ENCODE results near the gene PLA2G2C.
"Not testable (repeated sequence)": the region's sequence is repeated elsewhere in the genome, so short reads cannot be mapped to it uniquely, and the experiment has no call there.

The PLA2G2C gene
- 0 to 0.27 (median 0.12) reads per million in 18 experiments for total RNA-seq

- no peak for DNase-seq
Observed at GRCh38 chr1:20185834-20186782, at the start of gene PLA2G2C, which contains the start of gene UBXN10. Gene PLA2G2C, minus strand, starts transcription at chr1:20186518. Its CDS starts 9,155 bp downstream, at chr1:20177363. Gene UBXN10, plus strand, starts transcription at chr1:20186096. Its CDS starts 4,466 bp downstream, at chr1:20190562.

DNA sequence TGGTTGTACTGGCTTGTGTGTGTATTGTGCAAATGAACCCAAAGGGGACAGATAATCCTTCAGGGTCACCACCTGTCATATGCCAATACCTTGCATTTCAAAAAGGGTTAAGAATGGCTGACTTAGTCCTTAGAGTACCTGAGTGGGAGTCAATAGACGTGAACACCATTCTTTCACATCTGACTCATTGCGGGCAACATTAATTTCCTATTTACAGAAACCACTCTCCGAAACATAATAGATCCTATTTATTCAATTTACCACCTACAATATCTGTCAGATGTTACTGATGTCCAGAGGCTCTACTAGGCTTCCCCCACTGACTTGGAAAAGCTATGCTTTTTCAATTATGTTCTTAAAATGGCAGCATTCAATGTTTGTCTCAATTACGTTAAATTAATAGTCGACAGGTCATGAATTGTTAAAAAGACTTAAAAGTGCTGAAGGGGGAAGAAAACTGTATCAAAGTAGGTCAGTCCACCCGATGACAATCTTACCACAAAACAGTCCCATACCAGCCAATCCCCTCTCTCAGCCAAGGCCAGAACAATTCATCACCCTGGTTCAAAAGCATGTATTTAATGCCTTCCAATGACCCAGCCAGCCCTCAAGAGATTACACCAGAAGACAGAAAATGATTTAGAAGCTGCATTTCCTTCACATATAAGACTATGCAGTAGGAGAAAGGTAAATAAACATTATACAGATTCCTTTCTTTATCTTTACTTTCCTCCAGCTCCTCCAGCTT, 48.6 kb upstream of the PLA2G2C start:
- no peak for DNase-seq

GRCh38 chr1:20233866-20234265, 47.5 kb upstream of the PLA2G2C start:
- DNase-seq = no peak

- peak in 1 of 2 donors; percentile 43 for DNase-seq
Observed at GRCh38 chr1:20233394-20233793, 47.1 kb upstream of the PLA2G2C start.

- not testable (repeated sequence) for DNase-seq
Observed at GRCh38 chr1:20232564-20232963, 46.2 kb upstream of the PLA2G2C start.

GRCh38 chr1:20229171-20229570, 42.9 kb upstream of the PLA2G2C start:
- no peak for DNase-seq

- no peak for DNase-seq
Observed at GRCh38 chr1:20228314-20228825, 42.1 kb upstream of the PLA2G2C start.

DNA sequence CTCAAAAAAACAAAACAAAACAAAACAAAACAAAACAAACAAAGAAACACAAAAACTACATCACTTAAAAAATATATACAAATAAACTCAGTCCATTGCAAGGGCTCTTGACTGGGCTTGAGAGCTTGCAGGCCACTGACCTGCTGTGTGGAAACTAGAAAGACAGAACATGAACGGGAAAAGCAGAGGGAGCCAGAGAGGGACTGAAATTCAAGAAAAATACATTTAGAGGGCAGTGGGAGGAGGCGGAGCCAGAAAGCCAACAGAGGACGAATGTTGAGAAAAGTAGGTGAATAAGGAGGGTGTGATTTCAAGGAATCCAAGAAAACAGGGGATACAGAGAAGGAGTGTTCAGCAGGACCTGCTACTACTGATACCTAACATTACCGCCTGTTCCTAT, 41.4 kb upstream of the PLA2G2C start:
- DNase-seq = no peak

DNA sequence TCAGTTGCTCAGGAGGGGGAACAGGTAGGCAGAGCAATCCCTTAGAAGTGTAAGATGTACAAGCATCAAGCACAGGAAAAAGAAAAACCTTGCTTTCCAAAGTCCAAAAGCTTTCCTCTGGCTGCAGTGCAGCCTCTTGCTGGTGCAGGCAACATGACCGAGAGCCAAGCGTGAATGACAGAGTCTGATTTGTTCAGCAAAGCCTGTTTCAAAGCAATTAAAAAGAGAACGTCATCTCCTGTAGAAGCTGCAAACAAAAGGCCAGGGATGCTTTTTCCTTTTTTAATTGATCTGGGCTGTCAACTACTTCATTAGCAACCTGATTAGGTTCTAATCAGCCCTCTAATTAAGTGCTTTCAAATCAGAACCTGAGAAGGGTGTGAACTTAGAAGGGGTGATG, 38.2 kb upstream of the PLA2G2C start:
- DNase-seq = no peak

DNA sequence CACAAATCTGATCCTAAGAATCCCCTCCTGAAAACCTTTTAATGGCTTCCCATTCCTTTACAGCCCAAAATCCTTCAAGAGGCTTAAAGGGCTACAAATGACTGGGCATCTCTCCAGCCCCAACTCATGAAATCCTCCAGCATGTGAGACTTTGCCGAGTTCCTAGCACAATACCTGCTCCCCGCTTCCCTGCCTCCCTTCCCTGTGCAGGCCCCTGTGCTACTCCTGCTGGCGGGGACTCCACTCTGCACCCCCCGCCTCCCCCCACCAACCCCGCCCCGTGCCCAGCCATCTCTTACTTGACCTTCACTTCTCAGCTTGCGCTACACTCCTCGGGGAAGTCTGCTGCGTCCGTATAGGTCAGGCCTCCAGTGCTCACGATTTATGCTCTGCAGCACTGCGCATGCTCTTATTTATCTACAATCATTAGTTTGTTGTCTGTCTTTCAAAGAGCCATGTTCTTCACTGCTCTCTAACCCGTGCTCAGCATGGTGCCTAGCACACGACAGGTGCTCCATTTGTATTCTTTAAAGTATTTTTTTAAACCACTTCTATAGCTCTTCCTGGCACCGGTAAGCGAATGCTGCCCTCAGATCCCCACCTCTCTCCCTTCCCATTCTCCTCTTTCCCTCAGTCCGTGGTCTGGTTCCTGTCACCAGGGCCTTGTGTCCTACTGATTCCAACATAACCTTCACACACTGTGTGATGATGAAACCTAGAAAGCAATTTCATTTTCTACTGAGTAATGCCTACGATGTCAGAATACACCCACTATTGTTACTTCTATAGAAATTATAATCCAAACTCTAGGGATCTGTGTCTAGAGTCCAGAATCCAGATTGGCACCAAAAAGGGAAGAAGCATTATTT, 37.5 kb upstream of the PLA2G2C start:
- no peak for DNase-seq

DNA sequence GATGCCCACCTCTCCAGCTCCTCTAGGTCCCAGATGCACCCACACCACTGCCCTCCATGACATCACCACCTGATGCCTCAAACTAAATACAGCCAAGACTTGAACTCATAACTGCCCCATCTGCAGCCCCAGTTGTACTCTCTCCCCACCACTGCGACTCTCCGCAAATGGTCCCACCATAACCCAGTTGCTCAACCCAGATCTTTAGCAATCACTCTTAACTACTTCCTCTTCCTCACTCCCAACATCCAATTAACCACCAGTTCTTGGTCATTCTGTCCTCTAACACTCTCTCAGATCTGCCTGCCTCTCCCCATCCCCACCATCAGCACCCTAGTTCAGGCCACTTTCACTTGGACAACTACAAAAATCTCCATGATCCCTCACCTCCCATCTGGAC, 36.8 kb upstream of the PLA2G2C start:
- DNase-seq = peak in 1 of 2 donors; percentile 36

GRCh38 chr1:20220036-20220435, 33.7 kb upstream of the PLA2G2C start:
- DNase-seq = no peak

DNA sequence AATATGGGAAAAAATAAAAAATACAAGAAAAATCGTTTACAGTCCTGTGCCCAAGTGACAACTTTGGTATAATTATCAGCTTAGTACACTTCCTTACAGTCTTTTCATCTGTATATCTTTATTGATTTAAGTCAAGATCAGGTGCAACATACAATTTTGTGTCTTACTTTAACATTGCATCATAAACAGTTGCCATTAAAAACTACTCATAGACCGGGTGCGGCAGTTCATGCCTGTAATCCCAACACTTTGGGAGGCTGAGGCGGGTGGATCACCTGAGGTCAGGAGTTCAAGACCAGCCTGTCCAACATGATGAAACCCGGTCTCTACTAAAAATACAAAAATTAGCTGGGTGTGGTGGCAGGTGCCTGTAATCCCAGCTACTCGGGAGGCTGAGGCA, 32.7 kb upstream of the PLA2G2C start:
- not testable (repeated sequence) for DNase-seq

- no peak for DNase-seq
Observed at GRCh38 chr1:20216574-20216973, 30.3 kb upstream of the PLA2G2C start.

- no peak for DNase-seq
Observed at GRCh38 chr1:20215716-20216115, 29.4 kb upstream of the PLA2G2C start.

DNA sequence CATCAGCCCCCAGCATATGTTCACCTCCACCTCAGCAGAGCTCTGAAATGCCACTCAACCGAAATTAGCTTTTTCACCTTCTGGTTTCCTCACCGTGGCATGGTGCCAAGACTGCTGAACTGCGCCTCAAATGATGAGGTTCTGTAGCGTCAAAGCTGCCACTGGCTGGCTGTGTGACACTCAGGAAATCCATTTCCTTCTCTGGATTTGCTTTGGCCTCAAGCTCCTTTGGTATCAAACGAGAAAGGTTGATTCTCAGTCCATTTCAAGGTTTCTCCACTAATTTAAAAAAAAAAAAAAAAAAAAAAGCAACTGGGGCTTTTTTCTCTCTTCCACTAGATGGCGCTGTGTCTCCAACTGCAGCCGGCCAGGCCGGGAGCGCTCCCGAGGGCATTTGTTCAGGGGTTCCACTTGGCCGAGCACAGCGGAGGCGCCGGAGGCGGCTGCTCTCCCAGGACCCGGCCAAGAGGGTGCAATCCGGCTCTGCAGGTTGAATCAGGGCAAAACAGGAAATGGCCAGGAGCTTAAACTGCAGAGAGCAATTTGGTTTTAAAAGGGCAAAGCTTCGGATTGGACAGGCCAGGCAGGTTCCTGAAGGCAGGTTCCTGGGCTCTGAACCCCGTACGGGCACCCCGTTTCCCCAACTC, 26.5 kb upstream of the PLA2G2C start:
- DNase-seq = peak; percentile 54 to 61

DNA sequence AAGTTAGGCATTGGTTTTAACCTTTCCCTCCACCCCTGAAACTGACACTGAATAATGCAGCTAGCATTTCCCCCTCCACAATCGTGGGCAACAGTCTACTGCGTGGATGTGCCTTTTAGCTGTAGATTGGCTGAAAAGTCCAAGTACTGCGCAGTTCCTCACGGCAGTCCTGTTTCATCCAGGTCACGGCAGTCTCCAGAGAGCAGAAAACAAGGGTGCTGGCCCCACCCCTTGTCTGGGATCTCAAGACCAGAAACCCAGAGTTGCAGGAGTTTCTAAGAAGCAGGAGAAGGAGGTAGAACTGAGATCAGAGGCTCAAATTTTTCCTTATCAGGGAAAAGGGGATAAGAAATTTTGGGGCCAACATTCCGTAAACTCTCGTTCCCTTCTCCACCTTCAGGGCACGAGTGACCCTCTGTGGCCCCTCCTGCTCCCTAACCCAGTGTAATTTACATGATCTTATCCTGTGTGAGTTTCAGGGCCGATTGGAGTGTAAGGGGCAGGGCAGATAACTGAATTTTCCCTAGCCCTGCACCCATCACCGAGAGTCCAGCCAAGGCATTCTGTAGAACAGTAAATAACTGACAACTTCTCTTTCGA, 25.9 kb upstream of the PLA2G2C start:
- no peak for DNase-seq

DNA sequence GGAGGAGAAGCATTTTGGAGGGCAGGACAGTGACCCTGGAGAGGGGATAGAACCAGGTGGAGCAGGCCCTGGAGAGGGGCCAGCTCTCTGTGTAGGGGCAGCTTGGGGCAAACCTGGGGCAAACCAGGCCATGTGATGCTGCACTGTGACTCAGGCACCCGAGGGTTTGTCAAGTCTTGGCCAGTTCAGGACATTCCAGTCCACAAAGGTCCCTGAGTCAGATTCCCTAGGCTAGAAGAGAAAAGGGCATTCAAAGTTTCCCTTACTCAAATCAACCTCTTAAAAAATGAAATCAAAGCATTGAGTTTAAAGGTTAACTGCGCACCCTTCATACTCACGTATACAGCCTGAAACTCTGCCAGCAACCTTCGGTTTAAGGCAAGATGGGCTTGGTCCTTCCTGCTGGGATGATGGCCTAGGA, 25.2 kb upstream of the PLA2G2C start:
- DNase-seq = no peak

GRCh38 chr1:20210736-20211460, 24.6 kb upstream of the PLA2G2C start:
- no peak for DNase-seq

DNA sequence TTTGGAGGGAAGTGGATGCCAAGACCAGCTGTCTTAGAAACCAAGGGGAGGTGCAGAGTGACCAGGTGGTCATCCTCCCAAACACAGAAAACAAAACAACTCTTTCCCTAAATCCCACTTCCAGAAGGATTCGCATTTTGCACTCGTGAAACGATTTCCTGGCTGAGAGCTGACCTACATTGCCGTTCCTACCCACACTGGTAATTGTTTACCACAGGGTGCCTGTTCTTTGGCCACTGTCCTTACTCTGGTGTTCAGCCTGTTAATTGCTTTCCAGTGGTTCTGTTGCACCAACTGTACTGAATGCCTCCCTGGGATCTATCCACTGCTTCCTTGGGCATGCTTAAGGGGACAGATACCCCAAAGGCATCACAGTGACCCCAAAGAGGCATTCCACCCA, 23.2 kb upstream of the PLA2G2C start:
- no peak for DNase-seq

DNA sequence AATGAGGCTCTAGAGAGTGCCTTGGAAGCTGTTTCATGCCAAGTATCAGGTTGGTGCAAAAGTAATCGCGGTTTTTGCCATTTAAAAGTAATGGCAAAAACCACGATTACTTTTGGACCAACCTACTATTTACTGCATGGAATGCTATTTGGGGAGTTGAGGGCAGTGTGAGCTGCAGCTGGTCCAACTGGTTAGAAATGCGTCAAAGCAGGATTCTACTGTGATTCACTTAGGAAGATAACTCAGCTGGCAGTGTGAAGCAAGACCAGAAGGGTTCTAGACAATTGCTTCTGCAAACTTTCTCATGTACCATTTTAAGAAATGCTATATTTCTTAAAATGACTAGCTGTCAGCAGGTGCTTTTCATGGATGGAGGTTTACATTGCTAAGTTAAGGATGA, 21.2 kb upstream of the PLA2G2C start:
- no peak for DNase-seq

All from inflammatory macrophage (primary cell).